ENCODE data around the gene HLA-DPB1.
"Not testable (repeated sequence)": the region's sequence is repeated elsewhere in the genome, so short reads cannot be mapped to it uniquely, and the experiment has no call there.

HLA-DPB1 gene

GRCh38 chr6:33061987-33062386, 13.8 kb upstream of the HLA-DPB1 start:
- no peak for TF ChIP-seq CTCF (IDR thresholded peaks at IDR 0.05; ENCODE audit: low read depth, low read length, missing control alignments)
- no peak overlapping the region for H3K4me3 ChIP-seq (replicated peaks; ENCODE audit: low read depth, low read length)
- no peak for DNase-seq (ENCODE audit: extremely low read depth, low read depth)

GRCh38 chr6:33063435-33063834, 12.4 kb upstream of the HLA-DPB1 start:
- H3K4me3 ChIP-seq (replicated peaks; ENCODE audit: low read depth, low read length); DNase-seq (ENCODE audit: extremely low read depth, low read depth): not testable (repeated sequence)

DNA sequence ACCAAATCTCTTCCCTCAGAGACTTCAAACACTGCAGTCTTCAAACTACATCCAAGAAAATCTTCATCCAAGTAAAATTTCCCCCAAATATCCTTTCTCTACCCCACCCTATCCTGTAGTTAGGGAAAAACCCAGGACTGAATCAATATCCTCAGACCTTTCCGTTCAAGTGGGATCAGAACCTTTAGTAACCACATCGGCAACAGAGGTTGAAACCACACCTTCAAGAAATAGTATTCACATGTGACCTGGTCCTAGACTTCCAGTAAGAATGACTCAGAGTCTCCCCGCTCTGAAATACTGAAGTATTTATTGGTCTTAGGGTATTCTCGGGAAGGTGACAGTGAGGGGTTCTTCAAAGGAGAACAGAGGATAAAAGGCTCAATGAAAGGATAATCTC, 11.1 kb upstream of the HLA-DPB1 start:
- DNase-seq (ENCODE audit: extremely low read depth, low read depth) = no peak
- TF ChIP-seq CTCF (IDR thresholded peaks at IDR 0.05; ENCODE audit: low read depth, low read length, missing control alignments) = no peak
- no peak overlapping the region for H3K4me3 ChIP-seq (replicated peaks; ENCODE audit: low read depth, low read length)

- no peak overlapping the region for H3K4me3 ChIP-seq (replicated peaks; ENCODE audit: low read depth, low read length)
- no peak for DNase-seq (ENCODE audit: extremely low read depth, low read depth)
- TF ChIP-seq CTCF (IDR thresholded peaks at IDR 0.05; ENCODE audit: low read depth, low read length, missing control alignments) = no peak
These were observed 10.5 kb upstream of the HLA-DPB1 start for GRCh38 chr6:33065312-33065711.

DNA sequence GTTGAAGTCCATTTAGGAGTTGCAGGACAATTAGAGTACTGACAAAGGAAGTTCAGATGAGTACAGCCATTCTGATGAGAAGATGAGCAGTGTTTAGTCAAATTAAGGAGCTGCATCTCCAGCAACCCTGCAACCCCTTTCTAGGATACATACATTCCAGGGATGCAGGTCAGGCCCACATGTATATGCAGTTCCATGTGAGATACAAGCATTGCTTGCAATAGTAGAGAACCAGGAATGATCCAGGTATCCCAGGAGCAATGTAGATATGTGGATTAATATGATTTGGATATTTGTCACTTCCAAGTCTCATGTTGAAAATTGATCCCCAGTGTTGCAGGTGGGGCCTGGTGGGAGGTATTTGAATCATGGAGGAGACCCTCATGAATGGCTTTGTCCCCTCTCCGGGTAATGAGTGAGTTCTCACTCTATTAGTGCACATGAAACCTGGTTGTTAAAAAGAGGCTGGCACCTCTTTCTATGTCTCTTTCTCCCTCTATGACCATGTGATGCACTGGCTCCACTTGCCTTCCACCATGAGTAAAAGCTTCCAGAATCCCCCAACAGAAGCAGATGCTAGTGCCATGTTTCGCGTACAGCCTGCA, 8.8 kb upstream of the HLA-DPB1 start:
- TF ChIP-seq CTCF (IDR thresholded peaks at IDR 0.05; ENCODE audit: low read depth, low read length, missing control alignments) = no peak
- DNase-seq (ENCODE audit: extremely low read depth, low read depth) = no peak
- H3K4me3 ChIP-seq (replicated peaks; ENCODE audit: low read depth, low read length) = no peak overlapping the region

DNA sequence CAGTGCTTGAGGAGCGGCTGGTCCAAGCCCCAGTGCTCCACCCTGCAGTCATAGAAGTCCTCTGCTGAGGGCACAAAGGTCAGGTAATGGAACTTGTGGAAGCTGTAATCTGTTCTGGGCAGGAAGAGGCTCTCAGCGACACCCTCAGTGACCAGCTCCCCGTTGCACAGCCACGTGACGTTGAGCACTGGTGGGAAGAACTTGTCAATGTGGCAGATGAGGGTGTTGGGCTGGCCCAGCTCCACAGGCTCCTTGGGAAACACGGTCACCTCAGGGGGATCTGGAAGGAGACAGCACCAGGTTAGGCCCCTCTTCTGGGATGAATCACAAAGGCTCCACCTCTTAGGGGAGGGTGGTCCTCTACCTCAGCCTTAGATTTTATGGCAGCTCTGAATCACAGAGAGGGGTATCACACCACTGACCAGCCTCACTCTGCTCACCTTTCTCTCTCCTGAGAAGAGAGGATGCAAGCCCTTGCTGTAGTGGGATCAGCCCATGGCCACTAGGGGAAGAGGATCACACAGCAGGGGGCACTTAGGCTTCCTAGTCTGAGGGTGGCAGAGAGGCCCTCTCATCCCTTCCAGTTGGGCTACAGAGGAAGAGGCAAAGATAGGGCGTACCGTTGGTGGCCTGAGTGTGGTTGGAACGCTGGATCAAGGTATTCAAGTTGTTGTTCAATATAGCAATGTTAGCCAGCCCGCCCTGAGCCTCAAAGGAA, 6.6 kb upstream of the HLA-DPB1 start:
- TF ChIP-seq CTCF (IDR thresholded peaks at IDR 0.05; ENCODE audit: low read depth, low read length, missing control alignments) = no peak
- DNase-seq (ENCODE audit: extremely low read depth, low read depth) = no peak
- no peak overlapping the region for H3K4me3 ChIP-seq (replicated peaks; ENCODE audit: low read depth, low read length)

DNA sequence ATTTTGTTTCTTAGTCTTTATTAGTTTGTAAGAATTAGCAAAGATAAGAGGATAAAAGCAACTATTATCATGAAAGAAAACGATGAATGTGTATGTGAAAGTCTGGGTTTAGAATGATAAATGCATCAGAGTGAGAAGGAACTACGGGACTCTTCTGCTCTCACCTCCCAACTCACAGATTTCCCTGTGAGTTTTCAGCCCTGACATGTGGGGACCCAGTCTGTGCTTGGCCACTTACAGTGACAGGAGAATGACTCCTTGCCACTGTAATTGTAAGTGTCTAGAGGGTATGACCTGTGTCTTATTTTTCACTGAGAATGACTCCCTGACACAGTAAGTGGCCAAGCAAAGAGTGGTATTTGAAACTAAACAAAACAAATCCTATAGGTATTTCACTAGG, 4.9 kb upstream of the HLA-DPB1 start:
- TF ChIP-seq CTCF (IDR thresholded peaks at IDR 0.05; ENCODE audit: low read depth, low read length, missing control alignments) = no peak
- H3K4me3 ChIP-seq (replicated peaks; ENCODE audit: low read depth, low read length) = no peak overlapping the region
- DNase-seq (ENCODE audit: extremely low read depth, low read depth) = no peak

Data from HFF-Myc (cell line).